Neuron (in vitro differentiated cells): ENCODE data around the gene UBR4.
A peak's percentile ranks its signal among the peaks of the same experiment; 100 is the strongest.

Experiments
- H2AFZ ChIP-seq: one replicate; pipeline ENCODE4 v1.6.1; 2013; ENCODE audit warnings: low read depth, mild to moderate bottlenecking, inconsistent platforms, low read length, moderate library complexity
- H3K27me3 ChIP-seq: one replicate; pipeline ENCODE4 v1.6.1; 2013; ENCODE audit warnings: low read length; ENCODE audit not compliant: insufficient read depth
- H3K36me3 ChIP-seq: one replicate; pipeline ENCODE4 v1.6.1; 2013; ENCODE audit warnings: low read length; ENCODE audit not compliant: insufficient read depth
- H3K4me1 ChIP-seq: one replicate; pipeline ENCODE4 v1.6.1; 2013; ENCODE audit warnings: low read length; ENCODE audit not compliant: insufficient read depth
- H3K4me3 ChIP-seq: 2 replicates; pipeline ENCODE4 v1.5.1; 2013; ENCODE audit warnings: mild to moderate bottlenecking, low read length, moderate library complexity
- H3K9me3 ChIP-seq: one replicate; pipeline ENCODE4 v1.6.1; 2013; ENCODE audit warnings: low read length

The UBR4 gene

GRCh38 chr1:19072285-19072981 lies 137.6 kb downstream of the UBR4 start:
- Histone ChIP-seq H2AFZ (no peak overlapping the region), H3K27me3 (no peaks in the 10 kb centered on the region), H3K4me3 (no peak overlapping the region), H3K36me3 (peaks cover 47% of the 10 kb centered on the region), H3K9me3 (no peaks in the 10 kb centered on the region), H3K4me1 (peaks cover 1% of the 10 kb centered on the region)

- Histone ChIP-seq H3K36me3 (peaks cover 42% of the 10 kb centered on the region), H3K27me3 (no peaks in the 10 kb centered on the region), H3K4me3 (no peak overlapping the region), H2AFZ (no peak overlapping the region), H3K4me1 (peaks cover 8% of the 10 kb centered on the region), H3K9me3 (no peaks in the 10 kb centered on the region)
Observed at GRCh38 chr1:19071674-19072281, 138.3 kb downstream of the UBR4 start.

- Histone ChIP-seq H3K27me3 (no peaks in the 10 kb centered on the region), H2AFZ (no peak overlapping the region), H3K9me3 (no peaks in the 10 kb centered on the region), H3K4me3 (no peak overlapping the region), H3K36me3 (peaks cover 35% of the 10 kb centered on the region), H3K4me1 (peaks cover 13% of the 10 kb centered on the region)
Observed at GRCh38 chr1:19070891-19071621, 139.0 kb downstream of the UBR4 start.

- no peak overlapping the region for H2AFZ ChIP-seq
- peaks cover 13% of the 10 kb centered on the region for H3K4me1 ChIP-seq
- H3K27me3 ChIP-seq: no peaks in the 10 kb centered on the region
- H3K36me3 ChIP-seq: peaks cover 26% of the 10 kb centered on the region
- no peaks in the 10 kb centered on the region for H3K9me3 ChIP-seq
- no peak overlapping the region for H3K4me3 ChIP-seq
Observed at GRCh38 chr1:19070197-19070651, 139.8 kb downstream of the UBR4 start.

GRCh38 chr1:19068639-19069276 lies 141.3 kb downstream of the UBR4 start:
- Histone ChIP-seq H3K4me1 (peaks cover 13% of the 10 kb centered on the region), H3K4me3 (no peak overlapping the region), H2AFZ (no peak overlapping the region), H3K36me3 (peaks cover 12% of the 10 kb centered on the region), H3K9me3 (no peaks in the 10 kb centered on the region), H3K27me3 (no peaks in the 10 kb centered on the region)

GRCh38 chr1:19067912-19068638 lies 142.0 kb downstream of the UBR4 start:
- H3K4me3 ChIP-seq: no peak overlapping the region
- H3K27me3 ChIP-seq: no peaks in the 10 kb centered on the region
- no peaks in the 10 kb centered on the region for H3K9me3 ChIP-seq
- peaks cover 5% of the 10 kb centered on the region for H3K36me3 ChIP-seq
- H2AFZ ChIP-seq: no peak overlapping the region
- peaks cover 13% of the 10 kb centered on the region for H3K4me1 ChIP-seq

- Histone ChIP-seq H3K9me3 (no peaks in the 10 kb centered on the region), H3K27me3 (no peaks in the 10 kb centered on the region), H3K4me3 (no peak overlapping the region), H3K4me1 (peaks cover 13% of the 10 kb centered on the region), H3K36me3 (no peaks in the 10 kb centered on the region), H2AFZ (peak overlapping the region; percentile 22)
Observed at GRCh38 chr1:19067182-19067911, 142.7 kb downstream of the UBR4 start.

- no peaks in the 10 kb centered on the region for H3K27me3 ChIP-seq
- no peaks in the 10 kb centered on the region for H3K36me3 ChIP-seq
- H3K4me3 ChIP-seq: no peak overlapping the region
- peak overlapping the region; percentile 22 for H2AFZ ChIP-seq
- no peaks in the 10 kb centered on the region for H3K9me3 ChIP-seq
- peaks cover 13% of the 10 kb centered on the region for H3K4me1 ChIP-seq
Observed at GRCh38 chr1:19066874-19067181, 143.2 kb downstream of the UBR4 start.

- H3K4me3 ChIP-seq: no peak overlapping the region
- no peak overlapping the region for H2AFZ ChIP-seq
- no peaks in the 10 kb centered on the region for H3K27me3 ChIP-seq
- H3K4me1 ChIP-seq: peaks cover 13% of the 10 kb centered on the region
- H3K36me3 ChIP-seq: no peaks in the 10 kb centered on the region
- H3K9me3 ChIP-seq: no peaks in the 10 kb centered on the region
Observed at GRCh38 chr1:19066248-19066873, 143.7 kb downstream of the UBR4 start.

GRCh38 chr1:19065526-19066247 lies 144.4 kb downstream of the UBR4 start:
- H3K4me1 ChIP-seq: peaks cover 13% of the 10 kb centered on the region
- no peaks in the 10 kb centered on the region for H3K27me3 ChIP-seq
- no peaks in the 10 kb centered on the region for H3K9me3 ChIP-seq
- no peak overlapping the region for H3K4me3 ChIP-seq
- H2AFZ ChIP-seq: no peak overlapping the region
- no peaks in the 10 kb centered on the region for H3K36me3 ChIP-seq

GRCh38 chr1:19064906-19065450 lies 145.1 kb downstream of the UBR4 start:
- Histone ChIP-seq H2AFZ (no peak overlapping the region), H3K9me3 (no peaks in the 10 kb centered on the region), H3K27me3 (no peaks in the 10 kb centered on the region), H3K36me3 (no peaks in the 10 kb centered on the region), H3K4me3 (no peak overlapping the region), H3K4me1 (peaks cover 13% of the 10 kb centered on the region)
